Testis (tissue), 2 donors: ENCODE results near the gene ANKRD36C.
"Not testable (repeated sequence)": the region's sequence is repeated elsewhere in the genome, so short reads cannot be mapped to it uniquely, and the experiment has no call there.

Experiments
- POLR2A ChIP-seq: fragments of 450-650 bp; IDR thresholded peaks from one replicate; pipeline ENCODE4 v1.6.1; 2017; ENCODE audit warnings: antibody characterized with exemption, mild to moderate bottlenecking, moderate library complexity
- TF ChIP-seq, protein P1 (sequence below), 3 experiments: fragments of 450-650 bp in 2 of 3; fragments of 200-600 bp in 1 of 3; sonication (generic) in 1 of 3; IDR thresholded peaks; one replicate each; pipeline ENCODE4 v1.5.1; 2016 to 2019; ENCODE audit warnings: antibody characterized with exemption in 3 of 3, mild to moderate bottlenecking in 2 of 3, moderate library complexity in 1 of 3

DNA sequence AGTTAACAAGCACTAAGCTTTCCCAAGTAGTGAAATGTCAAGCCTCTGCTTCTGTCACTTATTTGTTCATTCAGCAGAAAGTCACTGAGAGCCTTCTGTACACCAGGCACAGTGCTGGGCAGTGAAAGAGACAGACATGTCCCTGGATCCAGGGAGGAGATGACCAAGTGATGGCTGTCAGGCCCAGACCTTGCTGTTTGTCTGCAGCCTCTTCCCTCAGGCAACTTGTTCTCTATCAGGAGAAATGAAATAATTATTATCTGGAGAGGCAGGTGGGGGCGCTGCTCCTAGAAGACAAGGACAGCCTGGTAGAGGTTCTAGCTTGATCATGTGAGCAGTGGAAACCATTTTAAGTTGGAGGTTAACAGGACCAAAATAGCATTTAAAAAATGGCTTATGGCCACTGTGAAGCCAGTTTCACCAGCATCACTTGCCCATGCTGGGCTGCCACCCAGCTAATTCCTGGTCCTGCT lies 21.2 kb upstream of the ANKRD36C start:
- TF ChIP-seq POLR2A: not testable (repeated sequence)
- TF ChIP-seq, protein P1, sequence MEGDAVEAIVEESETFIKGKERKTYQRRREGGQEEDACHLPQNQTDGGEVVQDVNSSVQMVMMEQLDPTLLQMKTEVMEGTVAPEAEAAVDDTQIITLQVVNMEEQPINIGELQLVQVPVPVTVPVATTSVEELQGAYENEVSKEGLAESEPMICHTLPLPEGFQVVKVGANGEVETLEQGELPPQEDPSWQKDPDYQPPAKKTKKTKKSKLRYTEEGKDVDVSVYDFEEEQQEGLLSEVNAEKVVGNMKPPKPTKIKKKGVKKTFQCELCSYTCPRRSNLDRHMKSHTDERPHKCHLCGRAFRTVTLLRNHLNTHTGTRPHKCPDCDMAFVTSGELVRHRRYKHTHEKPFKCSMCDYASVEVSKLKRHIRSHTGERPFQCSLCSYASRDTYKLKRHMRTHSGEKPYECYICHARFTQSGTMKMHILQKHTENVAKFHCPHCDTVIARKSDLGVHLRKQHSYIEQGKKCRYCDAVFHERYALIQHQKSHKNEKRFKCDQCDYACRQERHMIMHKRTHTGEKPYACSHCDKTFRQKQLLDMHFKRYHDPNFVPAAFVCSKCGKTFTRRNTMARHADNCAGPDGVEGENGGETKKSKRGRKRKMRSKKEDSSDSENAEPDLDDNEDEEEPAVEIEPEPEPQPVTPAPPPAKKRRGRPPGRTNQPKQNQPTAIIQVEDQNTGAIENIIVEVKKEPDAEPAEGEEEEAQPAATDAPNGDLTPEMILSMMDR (IDR thresholded peaks at IDR 0.05): not testable (repeated sequence)
